CD4-positive, alpha-beta T cell treated with Interleukin-6 for 4 hours (primary cell): ENCODE data around the gene RHOXF2.

Experiments used
- DNase-seq: peaks from one replicate; pipeline ENCODE4 v3.0.0-alpha.2; 2020; ENCODE audit warnings: mixed read lengths

The RHOXF2 gene

DNA sequence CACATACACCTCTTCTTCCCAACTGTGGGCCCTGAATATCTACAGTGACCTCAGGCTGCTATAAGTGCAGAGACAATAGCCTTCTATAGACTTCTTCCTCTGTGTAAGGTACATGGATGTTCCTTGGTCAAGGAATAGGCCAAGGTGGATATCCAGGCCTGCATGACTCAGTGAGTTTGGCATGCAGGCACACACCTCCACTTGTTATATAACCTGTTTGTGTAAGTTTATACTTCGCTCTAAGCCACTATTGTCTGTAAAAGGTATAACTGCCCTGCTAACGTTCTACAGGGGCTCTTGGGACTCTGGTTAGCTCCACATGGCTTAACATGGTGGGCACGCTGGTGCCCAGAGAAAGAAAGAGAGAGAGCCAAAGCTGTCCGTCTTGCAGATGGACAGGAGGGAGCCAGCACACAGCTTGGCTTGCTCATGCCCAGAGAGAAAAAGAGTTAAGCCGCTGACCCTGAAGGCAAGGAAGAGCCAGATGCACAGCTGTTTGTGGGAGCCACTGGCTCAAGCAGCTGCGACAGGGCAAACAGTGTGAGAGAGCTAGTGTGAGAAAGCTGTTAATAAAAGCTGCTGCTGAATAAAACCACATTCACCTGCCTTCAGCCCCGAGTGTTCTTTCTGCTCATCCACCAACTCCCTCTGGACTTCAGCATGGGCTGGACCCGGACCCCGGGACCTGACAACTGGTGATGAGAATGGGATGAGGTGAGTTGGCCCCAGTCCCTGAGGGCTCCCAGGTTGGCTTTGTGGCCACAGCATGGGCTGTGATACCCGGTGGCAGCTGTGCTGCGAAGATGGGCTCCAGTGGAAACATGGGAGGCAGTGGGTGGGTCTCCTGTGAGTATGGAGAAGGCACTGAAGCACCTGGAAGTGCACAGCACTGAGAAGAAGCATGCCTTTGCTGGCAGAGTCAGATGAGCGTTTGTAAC lies 47.7 kb downstream of the RHOXF2 start:
- DNase-seq, result no peak

DNA sequence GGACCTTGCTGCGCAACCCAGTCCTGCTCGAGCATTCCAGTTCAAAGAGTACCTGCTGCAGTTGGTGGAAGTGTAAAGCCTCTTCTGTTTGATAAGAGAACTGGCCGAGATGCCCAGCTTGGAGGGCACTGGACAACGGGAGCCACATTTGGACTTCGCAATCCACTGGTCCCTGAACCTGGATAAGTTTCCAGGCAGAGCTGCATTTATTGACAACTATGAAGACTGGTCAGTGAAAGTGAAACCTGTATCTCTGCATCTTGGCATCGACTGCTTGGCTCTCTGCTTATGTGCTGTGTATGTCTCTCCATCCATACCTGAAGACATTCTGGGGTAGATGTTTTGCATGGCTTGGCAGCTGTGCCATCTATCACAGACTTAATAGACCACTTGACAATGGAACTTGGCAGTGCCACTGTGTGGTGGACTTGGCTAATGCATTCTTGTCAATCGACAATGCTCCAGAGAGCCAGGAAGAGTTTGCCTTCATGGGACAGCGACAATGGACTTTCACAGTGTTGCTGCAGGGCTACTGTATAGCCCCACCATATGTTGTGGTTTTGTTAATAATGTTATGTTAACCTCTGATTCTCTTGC lies 48.7 kb downstream of the RHOXF2 start:
- no peak for DNase-seq

DNA sequence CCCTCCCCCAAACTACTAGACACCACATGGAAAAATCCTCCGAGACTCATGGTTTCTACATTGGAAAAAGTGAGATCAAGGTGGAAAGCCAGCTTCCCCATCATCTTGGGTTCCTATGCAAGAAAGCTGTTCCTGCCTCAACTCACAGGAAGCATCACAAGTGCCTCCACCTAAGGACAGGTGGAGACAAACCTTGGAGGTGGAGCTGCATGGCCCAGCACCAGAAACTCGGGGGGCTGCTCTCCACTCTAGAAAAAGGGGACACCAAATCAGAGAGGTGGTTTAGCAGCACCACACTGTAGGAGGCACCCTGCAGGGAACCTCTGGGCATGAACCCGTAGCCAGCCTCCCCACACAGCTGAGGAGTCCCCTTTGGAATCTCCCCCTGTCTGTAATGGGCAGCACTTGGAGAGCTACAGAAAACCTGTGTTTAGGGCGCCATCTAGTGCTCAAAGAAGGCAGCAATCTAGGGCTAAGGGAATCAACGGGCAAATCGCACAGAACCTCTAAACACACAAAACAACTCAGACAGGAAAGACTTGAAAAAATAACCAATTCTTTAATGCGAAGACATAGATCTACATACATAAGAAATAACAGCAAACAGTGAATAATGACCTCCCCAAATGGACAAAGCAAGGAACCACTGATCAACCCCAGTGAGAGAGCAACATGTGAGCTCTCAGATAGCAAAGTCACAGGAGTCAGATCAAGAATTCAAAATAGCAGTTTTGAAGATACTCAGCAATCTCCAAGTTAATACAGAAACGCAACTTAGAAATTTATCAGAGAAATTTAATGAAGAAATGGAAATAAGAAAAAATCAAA lies 55.2 kb downstream of the RHOXF2 start:
- peak; percentile 63 for DNase-seq
